IMR-90 (cell line): Measurements from ENCODE around the gene CCDC198. TPM values are rescaled to one million over a fixed set of nuclear protein-coding genes. Genes with fewer than 3 reads are reported as not detected.

ENCODE experiments used
- ATAC-seq: fragments of 200-7000 bp; cut with Tn5 transposase; 2 replicates; pipeline ENCODE4 v1.9.1; 2020; ENCODE audit warnings: low read depth, mild to moderate bottlenecking, moderate library complexity
- BruUV-seq: library from RNA; stranded (reverse); fragments of 400-500 nt; replicated peaks from 2 replicates; lab custom pipeline; 2021; lab: Mats Ljungman, UMichigan
- CTCF ChIA-PET: fragments of 300-600 bp; formaldehyde crosslinking; extraction: SDS; loops from one replicate; lab custom pipeline; 2021; ENCODE audit warnings: antibody characterized with exemption; lab: Yijun Ruan, JAX
- POLR2A ChIA-PET: fragments of 300-600 bp; sonication (Branson Sonifier 250); formaldehyde crosslinking; loops from one replicate; lab custom pipeline; 2022; ENCODE audit warnings: antibody characterized with exemption; ENCODE audit not compliant: unreplicated experiment; lab: Charles Lee
- DNase-seq: peaks from one replicate; pipeline ENCODE4 v3.0.0; 2013
- H2AFZ ChIP-seq: replicated peaks from 2 replicates; pipeline ENCODE3; 2013; ENCODE audit warnings: low read length, mild to moderate bottlenecking; ENCODE audit not compliant: poor library complexity
- H2AK5ac ChIP-seq: 2 replicates; pipeline ENCODE4 v1.6.1; 2013; ENCODE audit warnings: low read depth, low read length, inconsistent platforms
- H2AK9ac ChIP-seq: replicated peaks from 2 replicates; pipeline ENCODE3; 2013; ENCODE audit warnings: mild to moderate bottlenecking, low read depth, low read length, moderate library complexity; ENCODE audit not compliant: poor library complexity
- H2BK120ac ChIP-seq: 2 replicates; pipeline ENCODE4 v1.6.1; 2013; ENCODE audit warnings: low read depth, low read length, inconsistent platforms
- H2BK15ac ChIP-seq: 3 replicates; pipeline ENCODE4 v1.6.1; 2013; ENCODE audit warnings: low read depth, low read length, inconsistent platforms
- H2BK20ac ChIP-seq: 2 replicates; pipeline ENCODE4 v1.6.1; 2013; ENCODE audit warnings: low read depth, mild to moderate bottlenecking, inconsistent platforms, low read length, moderate library complexity
- H2BK5ac ChIP-seq: 2 replicates; pipeline ENCODE4 v1.6.1; 2013; ENCODE audit warnings: mild to moderate bottlenecking, low read depth, low read length, inconsistent platforms; ENCODE audit not compliant: poor library complexity, severe bottlenecking
- H3K14ac ChIP-seq: replicated peaks from 2 replicates; pipeline ENCODE4 v1.6.1; 2013; ENCODE audit warnings: low read depth, low read length, inconsistent platforms
- H3K18ac ChIP-seq: 2 replicates; pipeline ENCODE4 v1.6.1; 2013; ENCODE audit warnings: low read depth, low read length, control low read depth
- H3K23ac ChIP-seq: 2 replicates; pipeline ENCODE4 v1.6.1; 2013; ENCODE audit warnings: low read depth, low read length, inconsistent platforms
- H3K27ac ChIP-seq: 2 replicates; pipeline ENCODE4 v1.5.1; 2013; ENCODE audit warnings: mild to moderate bottlenecking, control low read depth, low read length; ENCODE audit not compliant: insufficient read depth
- H3K27me3 ChIP-seq: 2 replicates; pipeline ENCODE4 v1.6.1; 2013; ENCODE audit warnings: low read length; ENCODE audit not compliant: control insufficient read depth, insufficient read depth
- H3K36me3 ChIP-seq: 2 replicates; pipeline ENCODE4 v1.6.1; 2013; ENCODE audit warnings: low read length, mixed read lengths; ENCODE audit not compliant: control insufficient read depth, insufficient read depth
- H3K4ac ChIP-seq: 2 replicates; pipeline ENCODE4 v1.6.1; 2013; ENCODE audit warnings: low read depth, low read length, inconsistent platforms
- H3K4me1 ChIP-seq: 2 replicates; pipeline ENCODE4 v1.6.1; 2013; ENCODE audit warnings: low read length, mixed read lengths; ENCODE audit not compliant: control insufficient read depth, insufficient read depth
- H3K4me2 ChIP-seq: 2 replicates; pipeline ENCODE4 v1.6.1; 2013; ENCODE audit warnings: low read depth, mild to moderate bottlenecking, control low read depth, low read length, moderate library complexity
- H3K4me3 ChIP-seq: 2 replicates; pipeline ENCODE4 v1.5.1; 2013; ENCODE audit warnings: low read depth, mild to moderate bottlenecking, control low read depth, low read length, moderate library complexity; ENCODE audit not compliant: insufficient read depth
- H3K56ac ChIP-seq: 2 replicates; pipeline ENCODE4 v1.6.1; 2013; ENCODE audit warnings: low read length, inconsistent platforms; ENCODE audit not compliant: insufficient read depth; ENCODE audit errors: extremely low read depth
- H3K79me1 ChIP-seq, 2 experiments: 2 replicates each; pipeline ENCODE4 v1.6.1; 2013; ENCODE audit warnings: low read length in 2 of 2, inconsistent platforms in 1 of 2, low read depth in 1 of 2
- H3K9ac ChIP-seq: 2 replicates; pipeline ENCODE4 v1.6.1; 2013; ENCODE audit warnings: low read depth, low read length, control low read depth
- H3K9me1 ChIP-seq: 2 replicates; pipeline ENCODE4 v1.6.1; 2013; ENCODE audit warnings: low read length, inconsistent platforms; ENCODE audit not compliant: insufficient read depth
- H3K9me3 ChIP-seq: 2 replicates; pipeline ENCODE4 v1.6.1; 2013; ENCODE audit warnings: low read length; ENCODE audit not compliant: control insufficient read depth, insufficient read depth
- H4K20me1 ChIP-seq: 2 replicates; pipeline ENCODE4 v1.6.1; 2013; ENCODE audit warnings: low read length, inconsistent platforms; ENCODE audit not compliant: insufficient read depth
- H4K5ac ChIP-seq: 2 replicates; pipeline ENCODE4 v1.6.1; 2013; ENCODE audit warnings: mild to moderate bottlenecking, low read depth, low read length, control low read depth
- H4K8ac ChIP-seq, 2 experiments: 2 replicates each; pipeline ENCODE4 v1.6.1; 2013; ENCODE audit warnings: low read depth in 2 of 2, low read length in 2 of 2, control low read depth in 1 of 2, inconsistent platforms in 1 of 2
- H4K91ac ChIP-seq: 2 replicates; pipeline ENCODE4 v1.6.1; 2013; ENCODE audit warnings: low read depth, low read length, inconsistent platforms; ENCODE audit not compliant: insufficient read depth
- BHLHE40 ChIP-seq: fragments of 150-350 bp; IDR thresholded peaks from 2 replicates; pipeline ENCODE4 v1.6.1; 2016; ENCODE audit warnings: mild to moderate bottlenecking, low read depth, low read length
- CEBPB ChIP-seq: IDR thresholded peaks from 2 replicates; pipeline ENCODE4 v1.6.1; 2012; ENCODE audit warnings: low read depth, low read length, improper control_type of control experiment
- CHD1 ChIP-seq: IDR thresholded peaks from 2 replicates; pipeline ENCODE4 v1.6.1; 2012; ENCODE audit warnings: low read depth, low read length, improper control_type of control experiment
- FOS ChIP-seq: fragments of 150-350 bp; IDR thresholded peaks from 2 replicates; pipeline ENCODE4 v1.6.1; 2016; ENCODE audit warnings: low read depth, low read length
- MAFK ChIP-seq: IDR thresholded peaks from 2 replicates; pipeline ENCODE4 v1.6.1; 2012; ENCODE audit warnings: low read depth, low read length, improper control_type of control experiment
- MAZ ChIP-seq: IDR thresholded peaks from 2 replicates; pipeline ENCODE4 v1.6.1; 2012; ENCODE audit warnings: low read depth, mild to moderate bottlenecking, low read length, improper control_type of control experiment, moderate library complexity, borderline replicate concordance
- MXI1 ChIP-seq: IDR thresholded peaks from 2 replicates; pipeline ENCODE4 v1.6.1; 2012; ENCODE audit warnings: low read depth, mild to moderate bottlenecking, low read length, moderate library complexity, borderline replicate concordance
- NFE2L2 ChIP-seq: fragments of 150-350 bp; IDR thresholded peaks from 2 replicates; pipeline ENCODE4 v1.6.1; 2016; ENCODE audit warnings: low read depth, mild to moderate bottlenecking, low read length
- POLR2A ChIP-seq: IDR thresholded peaks from 2 replicates; pipeline ENCODE4 v1.6.1; 2012; ENCODE audit warnings: mild to moderate bottlenecking, low read depth, low read length
- RAD21 ChIP-seq: IDR thresholded peaks from 2 replicates; pipeline ENCODE4 v1.6.1; 2012; ENCODE audit warnings: low read length, improper control_type of control experiment
- RCOR1 ChIP-seq: IDR thresholded peaks from 2 replicates; pipeline ENCODE4 v1.6.1; 2012; ENCODE audit warnings: mild to moderate bottlenecking, low read length, improper control_type of control experiment; ENCODE audit not compliant: insufficient replicate concordance
- RFX5 ChIP-seq: IDR thresholded peaks from 2 replicates; pipeline ENCODE4 v1.8.0; 2012; ENCODE audit warnings: low read depth, mild to moderate bottlenecking, low read length, moderate library complexity
- SMC3 ChIP-seq: fragments of 150-350 bp; IDR thresholded peaks from 2 replicates; pipeline ENCODE4 v1.6.1; 2016; ENCODE audit warnings: low read depth, mild to moderate bottlenecking, antibody characterized with exemption, low read length, moderate library complexity
- WGBS, 2 experiments: methylation state at CpG; one replicate each; pipeline versions ENCODE4 v1.1.5 to v1.1.7; 2013; ENCODE audit warnings: missing lambda C conversion rate in 2 of 2; ENCODE audit not compliant: insufficient read length in 1 of 2; ENCODE audit errors: extremely low coverage in 2 of 2; 5-methylcytosine and 5-hydroxymethylcytosine counted together
- dilution Hi-C: fragments of 300-500 bp; cut with HindIII; formaldehyde crosslinking; loops from one replicate; pipeline ENCODE4 v1.14.3; 2018; ENCODE audit warnings: low sequenced_read_pairs; ENCODE audit not compliant: unreplicated experiment
- in situ Hi-C: fragments of 300-500 bp; cut with MboI; formaldehyde crosslinking; loops from 3 replicates; pipeline ENCODE4 v1.14.3; 2019; ENCODE audit warnings: low sequenced_read_pairs, inconsistent platforms, mixed read lengths
- intact Hi-C: fragments of 100-400 bp; cut with micrococcal nuclease; formaldehyde crosslinking; loops from 2 replicates; pipeline ENCODE4 v1.10.0; 2022
- polyA plus RNA-seq, 3 experiments: library from polyadenylated mRNA; depleted of rRNA; stranded (reverse); fragments of >200 nt; gene quantifications; 2 replicates each; pipeline ENCODE4 v1.2.3, GENCODE V29; 2012; ENCODE audit warnings: low replicate concordance in 1 of 3
- total RNA-seq: library from RNA; depleted of rRNA; stranded (reverse); fragments of >200 nt; gene quantifications from 2 replicates; pipeline ENCODE4 v1.2.3, GENCODE V29; 2012
- TF ChIP-seq, protein P1 (sequence below): fragments of 150-350 bp; IDR thresholded peaks from 2 replicates; pipeline ENCODE4 v1.6.1; 2016; ENCODE audit warnings: low read depth, mild to moderate bottlenecking, low read length, moderate library complexity, borderline replicate concordance
- TF ChIP-seq, protein P2 (sequence below): fragments of 150-350 bp; IDR thresholded peaks from 2 replicates; pipeline ENCODE4 v1.6.1; 2017; ENCODE audit warnings: mild to moderate bottlenecking, antibody characterized with exemption, low read length, low read depth
- TF ChIP-seq, protein P3 (sequence below): conservative IDR thresholded peaks from 2 replicates; pipeline ENCODE4 v1.5.1; 2012; ENCODE audit warnings: mild to moderate bottlenecking, low read depth, low read length, improper control_type of control experiment

CCDC198 gene
- total and polyA plus RNA-seq, 2 of the 4 experiments (the other 2 are of a cell fraction) = not detected

GRCh38 chr14:57487771-57488170 lies 5.9 kb downstream of the CCDC198 start:
- no peak overlapping the region for H3K23ac ChIP-seq
- no peaks in the 10 kb centered on the region for H3K9me3 ChIP-seq
- ATAC-seq = no peak
- H2BK15ac ChIP-seq = no peak overlapping the region
- no peak overlapping the region for H3K4ac ChIP-seq
- H2BK5ac ChIP-seq = no peak overlapping the region
- intact Hi-C loops (no loop called here), in situ Hi-C loops (loop anchor here (5.0 kb wide), 1 partner anchor 580 kb away; no protein-coding TSS in a partner anchor), dilution Hi-C loops (no loop called here)
- no peak overlapping the region for H4K91ac ChIP-seq
- BruUV-seq = no TSS peak
- POLR2A ChIA-PET = no interaction called here
- CTCF ChIA-PET = no interaction called here
- H3K18ac ChIP-seq = no peak overlapping the region
- no peaks in the 10 kb centered on the region for H4K20me1 ChIP-seq
- no peak overlapping the region for H3K9ac ChIP-seq
- no peak overlapping the region for H2BK120ac ChIP-seq
- no peaks in the 10 kb centered on the region for H3K79me1 ChIP-seq
- no peak overlapping the region for H3K27ac ChIP-seq
- TF ChIP-seq, protein P1, sequence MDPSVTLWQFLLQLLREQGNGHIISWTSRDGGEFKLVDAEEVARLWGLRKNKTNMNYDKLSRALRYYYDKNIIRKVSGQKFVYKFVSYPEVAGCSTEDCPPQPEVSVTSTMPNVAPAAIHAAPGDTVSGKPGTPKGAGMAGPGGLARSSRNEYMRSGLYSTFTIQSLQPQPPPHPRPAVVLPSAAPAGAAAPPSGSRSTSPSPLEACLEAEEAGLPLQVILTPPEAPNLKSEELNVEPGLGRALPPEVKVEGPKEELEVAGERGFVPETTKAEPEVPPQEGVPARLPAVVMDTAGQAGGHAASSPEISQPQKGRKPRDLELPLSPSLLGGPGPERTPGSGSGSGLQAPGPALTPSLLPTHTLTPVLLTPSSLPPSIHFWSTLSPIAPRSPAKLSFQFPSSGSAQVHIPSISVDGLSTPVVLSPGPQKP = no peak
- TF ChIP-seq MXI1 (no peak), POLR2A (no peak), NFE2L2 (no peak), MAFK (no peak), RFX5 (no peak), CHD1 (no peak), BHLHE40 (no peak), CEBPB (no peak), MAZ (no peak), RCOR1 (no peak), RAD21 (no peak), FOS (no peak), SMC3 (no peak)
- TF ChIP-seq, protein P2, sequence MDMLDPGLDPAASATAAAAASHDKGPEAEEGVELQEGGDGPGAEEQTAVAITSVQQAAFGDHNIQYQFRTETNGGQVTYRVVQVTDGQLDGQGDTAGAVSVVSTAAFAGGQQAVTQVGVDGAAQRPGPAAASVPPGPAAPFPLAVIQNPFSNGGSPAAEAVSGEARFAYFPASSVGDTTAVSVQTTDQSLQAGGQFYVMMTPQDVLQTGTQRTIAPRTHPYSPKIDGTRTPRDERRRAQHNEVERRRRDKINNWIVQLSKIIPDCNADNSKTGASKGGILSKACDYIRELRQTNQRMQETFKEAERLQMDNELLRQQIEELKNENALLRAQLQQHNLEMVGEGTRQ = no peak
- TF ChIP-seq, protein P3, sequence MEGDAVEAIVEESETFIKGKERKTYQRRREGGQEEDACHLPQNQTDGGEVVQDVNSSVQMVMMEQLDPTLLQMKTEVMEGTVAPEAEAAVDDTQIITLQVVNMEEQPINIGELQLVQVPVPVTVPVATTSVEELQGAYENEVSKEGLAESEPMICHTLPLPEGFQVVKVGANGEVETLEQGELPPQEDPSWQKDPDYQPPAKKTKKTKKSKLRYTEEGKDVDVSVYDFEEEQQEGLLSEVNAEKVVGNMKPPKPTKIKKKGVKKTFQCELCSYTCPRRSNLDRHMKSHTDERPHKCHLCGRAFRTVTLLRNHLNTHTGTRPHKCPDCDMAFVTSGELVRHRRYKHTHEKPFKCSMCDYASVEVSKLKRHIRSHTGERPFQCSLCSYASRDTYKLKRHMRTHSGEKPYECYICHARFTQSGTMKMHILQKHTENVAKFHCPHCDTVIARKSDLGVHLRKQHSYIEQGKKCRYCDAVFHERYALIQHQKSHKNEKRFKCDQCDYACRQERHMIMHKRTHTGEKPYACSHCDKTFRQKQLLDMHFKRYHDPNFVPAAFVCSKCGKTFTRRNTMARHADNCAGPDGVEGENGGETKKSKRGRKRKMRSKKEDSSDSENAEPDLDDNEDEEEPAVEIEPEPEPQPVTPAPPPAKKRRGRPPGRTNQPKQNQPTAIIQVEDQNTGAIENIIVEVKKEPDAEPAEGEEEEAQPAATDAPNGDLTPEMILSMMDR = no peak
- no peak overlapping the region for H2AK9ac ChIP-seq
- H3K4me3 ChIP-seq = no peak overlapping the region
- no peak overlapping the region for H3K4me2 ChIP-seq
- no peak overlapping the region for H3K14ac ChIP-seq
- H3K9me1 ChIP-seq = no peaks in the 10 kb centered on the region
- H3K4me1 ChIP-seq = no peaks in the 10 kb centered on the region
- no peak overlapping the region for H2AFZ ChIP-seq
- DNase-seq = peak; percentile 2
- no peak overlapping the region for H2BK20ac ChIP-seq
- no peak overlapping the region for H4K8ac ChIP-seq
- peaks cover 2% of the 10 kb centered on the region; the same call in 1 of the 2 replicates for H3K27me3 ChIP-seq
- no peak overlapping the region for H3K56ac ChIP-seq
- 100% methylated on average over 1 of the region's 1 CpG; no CpG with 5 or more reads in 1 of the 2 experiments for WGBS, 2 experiments
- H4K5ac ChIP-seq = no peak overlapping the region
- H2AK5ac ChIP-seq = no peak overlapping the region
- no peaks in the 10 kb centered on the region for H3K36me3 ChIP-seq
